HEK293 (cell line): ENCODE results near the gene ITGB6.

Source experiments
- CTCF ChIA-PET: fragments of 350-600 bp; formaldehyde crosslinking; extraction: SDS; loops from one replicate; lab custom pipeline; 2021; ENCODE audit warnings: antibody characterized with exemption; lab: Yijun Ruan, JAX
- POLR2A ChIA-PET: fragments of 300-600 bp; formaldehyde crosslinking; extraction: SDS; loops from one replicate; lab custom pipeline; 2020; ENCODE audit warnings: antibody characterized with exemption, inconsistent platforms; lab: Yijun Ruan, JAX
- H3K27ac ChIP-seq: fragments of 200-500 bp; sonication (Bioruptor generic); 2 replicates; pipeline ENCODE4 v1.5.1; 2014; ENCODE audit warnings: low read depth, low read length, control low read depth, inconsistent platforms; ENCODE audit errors: extremely low read depth
- H3K36me3 ChIP-seq, 2 experiments: fragments of 200-500 bp in 1 of 2; sonication (Bioruptor generic) in 1 of 2; 1 replicate in 1 of 2; 2 replicates in 1 of 2; pipeline ENCODE4 v1.5.1; 2014 to 2017; ENCODE audit warnings: inconsistent platforms in 2 of 2, low read length in 2 of 2; ENCODE audit not compliant: control insufficient read depth in 2 of 2, insufficient read depth in 1 of 2
- H3K4me1 ChIP-seq: fragments of 200-500 bp; sonication (Bioruptor generic); 2 replicates; pipeline ENCODE4 v1.5.1; 2014; ENCODE audit warnings: mild to moderate bottlenecking, low read length, inconsistent platforms; ENCODE audit not compliant: control insufficient read depth, insufficient read depth
- H3K4me3 ChIP-seq: 2 replicates; pipeline ENCODE4 v1.5.1; 2011; ENCODE audit warnings: low read depth, mild to moderate bottlenecking, control low read depth, low read length, moderate library complexity
- H3K9me3 ChIP-seq: fragments of 200-500 bp; sonication (Bioruptor generic); 2 replicates; pipeline ENCODE4 v1.5.1; 2014; ENCODE audit warnings: low read depth, low read length, inconsistent platforms; ENCODE audit not compliant: control insufficient read depth, insufficient read depth
- HOXA7 ChIP-seq: sonication (generic); formaldehyde crosslinking; IDR thresholded peaks from 2 replicates; pipeline ENCODE4 v1.8.1; 2022; ENCODE audit warnings: missing genetic modification reagents, borderline replicate concordance
- PRDM6 ChIP-seq: fragments of 450-650 bp; formaldehyde crosslinking; IDR thresholded peaks from 2 replicates; pipeline ENCODE4 v1.5.1; 2017; ENCODE audit warnings: missing biosample characterization, missing genetic modification characterization
- REPIN1 ChIP-seq: fragments of 450-650 bp; formaldehyde crosslinking; IDR thresholded peaks from 2 replicates; pipeline ENCODE4 v1.5.1; 2017; ENCODE audit warnings: missing biosample characterization, missing genetic modification characterization, low read depth
- REST ChIP-seq: fragments of 450-650 bp; formaldehyde crosslinking; IDR thresholded peaks from 2 replicates; pipeline ENCODE4 v1.5.1; 2016; ENCODE audit warnings: missing biosample characterization, missing genetic modification characterization
- SALL2 ChIP-seq: fragments of 450-650 bp; formaldehyde crosslinking; IDR thresholded peaks from 2 replicates; pipeline ENCODE4 v1.5.0; 2017; ENCODE audit warnings: missing biosample characterization, mild to moderate bottlenecking, missing genetic modification characterization, borderline replicate concordance
- SCRT1 ChIP-seq: fragments of 450-650 bp; formaldehyde crosslinking; IDR thresholded peaks from 2 replicates; pipeline ENCODE4 v1.5.1; 2016; ENCODE audit warnings: missing biosample characterization, missing genetic modification characterization, borderline replicate concordance
- SCRT2 ChIP-seq: fragments of 450-650 bp; formaldehyde crosslinking; IDR thresholded peaks from 2 replicates; pipeline ENCODE4 v1.5.1; 2016; ENCODE audit warnings: missing biosample characterization, missing genetic modification characterization
- SP3 ChIP-seq: fragments of 450-650 bp; formaldehyde crosslinking; IDR thresholded peaks from 2 replicates; pipeline ENCODE4 v1.5.1; 2016; ENCODE audit warnings: missing biosample characterization, missing genetic modification characterization
- ZBTB8A ChIP-seq: fragments of 450-650 bp; formaldehyde crosslinking; IDR thresholded peaks from 2 replicates; pipeline ENCODE4 v1.5.1; 2016; ENCODE audit warnings: missing biosample characterization, missing genetic modification characterization
- ZFP41 ChIP-seq: fragments of 450-650 bp; formaldehyde crosslinking; IDR thresholded peaks from 2 replicates; pipeline ENCODE4 v1.5.1; 2016; ENCODE audit warnings: missing biosample characterization, missing genetic modification characterization, borderline replicate concordance
- ZNF174 ChIP-seq: fragments of 450-650 bp; formaldehyde crosslinking; IDR thresholded peaks from 2 replicates; pipeline ENCODE4 v1.5.0; 2017; ENCODE audit warnings: missing biosample characterization, mild to moderate bottlenecking, missing genetic modification characterization
- ZNF175 ChIP-seq: fragments of 450-650 bp; formaldehyde crosslinking; IDR thresholded peaks from 2 replicates; pipeline ENCODE4 v1.5.1; 2016; ENCODE audit warnings: missing biosample characterization, missing genetic modification characterization
- ZNF18 ChIP-seq: fragments of 450-650 bp; formaldehyde crosslinking; IDR thresholded peaks from 2 replicates; pipeline ENCODE4 v1.5.1; 2016; ENCODE audit warnings: missing biosample characterization, missing genetic modification characterization
- ZNF398 ChIP-seq: fragments of 450-650 bp; formaldehyde crosslinking; IDR thresholded peaks from 2 replicates; pipeline ENCODE4 v1.5.1; 2017; ENCODE audit warnings: missing biosample characterization, missing genetic modification characterization
- ZNF544 ChIP-seq: fragments of 450-650 bp; formaldehyde crosslinking; IDR thresholded peaks from 2 replicates; pipeline ENCODE4 v1.5.0; 2017; ENCODE audit warnings: missing biosample characterization, missing genetic modification characterization
- ZNF549 ChIP-seq: fragments of 450-650 bp; IDR thresholded peaks from 2 replicates; pipeline ENCODE4 v1.5.1; 2018; ENCODE audit warnings: missing biosample characterization, missing genetic modification characterization, mild to moderate bottlenecking, inconsistent platforms, moderate library complexity
- ZNF670 ChIP-seq: fragments of 450-650 bp; formaldehyde crosslinking; IDR thresholded peaks from 2 replicates; pipeline ENCODE4 v1.5.1; 2016; ENCODE audit warnings: missing biosample characterization, missing genetic modification characterization, low read depth
- ZNF768 ChIP-seq: fragments of 450-650 bp; formaldehyde crosslinking; IDR thresholded peaks from 2 replicates; pipeline ENCODE4 v1.5.1; 2018; ENCODE audit warnings: missing biosample characterization, mild to moderate bottlenecking, missing genetic modification characterization
- ZNF791 ChIP-seq: fragments of 450-650 bp; formaldehyde crosslinking; IDR thresholded peaks from 2 replicates; pipeline ENCODE4 v1.5.1; 2016; ENCODE audit warnings: missing biosample characterization, missing genetic modification characterization
- ZSCAN18 ChIP-seq: fragments of 450-650 bp; formaldehyde crosslinking; IDR thresholded peaks from 2 replicates; pipeline ENCODE4 v1.5.1; 2016; ENCODE audit warnings: missing biosample characterization, missing genetic modification characterization
- ZSCAN30 ChIP-seq: fragments of 450-650 bp; IDR thresholded peaks from 2 replicates; pipeline ENCODE4 v1.5.1; 2018; ENCODE audit warnings: missing biosample characterization, mild to moderate bottlenecking, missing genetic modification characterization, moderate library complexity

ITGB6 gene

GRCh38 chr2:160104115-160104514 lies 96.0 kb downstream of the ITGB6 start:
- no peaks in the 10 kb centered on the region for H3K9me3 ChIP-seq
- no peaks in the 10 kb centered on the region for H3K4me1 ChIP-seq
- H3K4me3 ChIP-seq = no peak overlapping the region
- H3K36me3 ChIP-seq = no peaks in the 10 kb centered on the region
- H3K27ac ChIP-seq = no peak overlapping the region
- no peak for TF ChIP-seq ZNF549
- no peak for TF ChIP-seq SALL2
- no peak for TF ChIP-seq SCRT2 (tag by site-specific recombination)
- TF ChIP-seq SCRT1 (tag by site-specific recombination) = no peak
- no peak for TF ChIP-seq ZNF670 (tag by site-specific recombination)
- no peak for TF ChIP-seq REPIN1 (tag by site-specific recombination)
- TF ChIP-seq ZNF544 (tag by site-specific recombination) = no peak
- ChIA-PET CTCF (interaction anchor here (1.4 kb wide), 1 partner anchor 19 kb away, joined by 4 read pairs; no protein-coding TSS in a partner anchor), POLR2A (no interaction called here)

- POLR2A ChIA-PET = no interaction called here
Measured at GRCh38 chr2:160097326-160097725, 102.7 kb downstream of the ITGB6 start.

More at GRCh38 chr2:160097326-160097725, 102.7 kb downstream of the ITGB6 start:
- CTCF ChIA-PET = interaction anchor here (1.1 to 2.9 kb wide), 4 partner anchors 8 to 907 kb away, joined by 4 to 17 read pairs (median 5); no protein-coding TSS in a partner anchor
- H3K4me3 ChIP-seq = no peak overlapping the region
- H3K27ac ChIP-seq = no peak overlapping the region
- no peaks in the 10 kb centered on the region for H3K4me1 ChIP-seq
- H3K36me3 ChIP-seq = no peaks in the 10 kb centered on the region
- H3K9me3 ChIP-seq = no peaks in the 10 kb centered on the region
- TF ChIP-seq REST (tag by site-specific recombination) (no peak), SP3 (tag by site-specific recombination) (no peak), HOXA7 (CRISPR knock-in tag) (no peak), ZFP41 (tag by site-specific recombination) (no peak), ZNF791 (no peak), ZSCAN30 (tag by site-specific recombination) (no peak), ZNF18 (tag by site-specific recombination) (no peak), ZNF768 (tag by site-specific recombination) (no peak), ZNF174 (tag by site-specific recombination) (no peak), SCRT2 (tag by site-specific recombination) (no peak), ZNF175 (tag by site-specific recombination) (no peak), ZSCAN18 (tag by site-specific recombination) (no peak), PRDM6 (tag by site-specific recombination) (no peak), ZBTB8A (tag by site-specific recombination) (no peak), ZNF398 (tag by site-specific recombination) (no peak)
- TF ChIP-seq, all 188 proteins: peak for 0
